GM18873 (cell line): ENCODE measurements around the gene TCF4.

Experiments used
- ATAC-seq: cut with Tn5 transposase; IDR thresholded peaks from one replicate; pipeline ENCODE4 v1.9.1; 2021; ENCODE audit warnings: mild to moderate bottlenecking, moderate library complexity, moderate number of reproducible peaks; ENCODE audit not compliant: unreplicated experiment, low FRiP score

TCF4 gene

DNA sequence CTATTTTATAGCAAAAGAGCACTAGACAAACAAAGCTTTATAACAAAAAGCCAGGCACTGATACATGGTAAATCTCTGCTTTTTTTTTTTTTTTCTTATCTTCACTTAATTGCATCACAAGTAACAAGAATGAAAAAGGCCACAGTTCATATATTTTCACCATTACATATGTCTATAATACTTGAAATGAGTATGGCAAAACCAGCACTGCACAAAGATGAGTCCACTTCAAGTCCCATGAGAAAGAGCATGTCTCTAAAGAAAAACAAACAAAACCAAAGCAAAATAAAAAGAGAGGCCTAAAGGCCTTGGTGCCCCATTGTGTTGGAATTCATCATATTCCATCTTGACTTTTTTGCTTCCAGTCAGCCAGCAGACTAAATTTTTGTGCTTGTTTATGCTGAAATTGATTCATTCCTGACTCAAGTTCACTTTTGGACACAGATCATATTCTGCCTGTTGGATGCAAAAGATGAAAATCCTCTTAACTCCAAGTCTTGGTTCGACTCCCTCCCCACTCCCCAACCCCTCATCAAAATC is 363.8 kb downstream of the TCF4 start:
- ATAC-seq = no peak

DNA sequence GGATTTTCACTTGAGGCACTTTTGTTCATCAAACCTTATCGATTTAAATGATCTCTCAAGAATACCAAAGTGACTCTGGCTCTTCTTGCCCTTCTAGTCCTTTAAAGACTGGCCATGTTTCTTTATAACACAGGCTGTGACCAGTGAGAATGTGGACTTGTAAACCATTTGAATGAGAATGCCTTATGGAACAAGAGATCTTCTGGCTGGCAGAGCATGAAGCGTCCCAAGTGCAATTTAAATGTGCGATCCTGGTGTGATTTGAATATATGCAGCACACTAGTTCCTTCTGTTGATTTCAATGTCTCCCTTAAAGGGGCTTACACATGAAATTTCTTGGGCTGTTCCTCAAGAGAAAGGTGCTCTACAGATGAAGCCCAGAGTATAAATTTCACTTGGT is 366.4 kb downstream of the TCF4 start:
- ATAC-seq = no peak

DNA sequence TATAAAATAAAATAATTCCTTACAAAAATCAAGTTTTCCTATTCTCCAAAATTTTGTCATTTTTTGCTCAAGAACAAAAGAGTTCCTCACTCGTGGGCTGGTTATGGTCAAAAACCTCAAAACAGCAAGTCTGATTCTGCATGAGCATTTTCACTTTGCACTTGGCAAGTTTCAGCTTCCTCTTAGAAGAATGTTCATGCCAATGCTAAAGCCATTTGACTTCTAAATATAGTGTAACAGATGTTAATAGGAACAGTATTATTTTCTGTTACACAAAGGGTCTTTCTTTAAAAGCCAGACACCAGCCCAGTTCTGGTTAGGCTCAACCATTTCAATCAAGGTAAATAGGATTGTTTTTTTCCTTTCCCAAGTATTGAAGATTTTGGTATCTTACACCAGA is 367.5 kb downstream of the TCF4 start:
- peak; percentile 77 for ATAC-seq

DNA sequence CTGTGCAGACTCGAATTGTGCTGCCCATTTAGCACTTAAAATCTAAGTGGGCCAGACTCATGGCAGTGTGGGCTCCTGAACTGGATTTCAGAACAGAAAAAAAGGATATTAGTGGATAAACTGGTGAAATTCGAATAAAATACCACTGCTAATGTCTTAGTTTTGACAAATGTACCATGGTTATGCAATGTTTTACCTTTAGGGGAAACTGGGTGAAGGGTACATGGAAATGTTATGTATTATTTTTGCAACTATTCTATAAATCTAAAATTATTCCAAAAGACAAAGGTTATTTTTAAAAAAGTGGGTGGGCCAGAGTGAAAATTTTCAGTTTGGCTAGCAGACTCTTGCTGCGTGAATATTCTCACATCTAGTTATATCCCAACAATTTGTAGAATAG is 368.2 kb downstream of the TCF4 start:
- no peak for ATAC-seq

DNA sequence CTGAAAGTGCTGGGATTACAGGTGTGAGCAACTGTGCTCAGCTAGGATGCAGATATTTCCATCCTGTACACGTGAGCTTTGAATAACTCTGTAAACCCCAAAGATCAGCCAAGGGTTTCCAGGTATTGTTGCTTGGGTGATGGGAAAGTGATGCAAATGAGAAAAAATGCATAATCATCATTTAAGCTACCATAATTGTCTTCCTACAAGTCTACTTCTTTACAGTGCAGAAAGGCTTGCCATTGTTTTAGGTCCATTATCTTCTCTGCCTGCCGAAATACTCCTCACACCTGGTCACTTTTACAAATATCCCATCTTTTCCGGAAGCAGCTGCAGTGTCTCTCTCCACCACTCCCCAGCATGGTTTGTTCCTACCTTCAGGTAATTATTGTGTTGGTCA is 368.9 kb downstream of the TCF4 start:
- no peak for ATAC-seq

DNA sequence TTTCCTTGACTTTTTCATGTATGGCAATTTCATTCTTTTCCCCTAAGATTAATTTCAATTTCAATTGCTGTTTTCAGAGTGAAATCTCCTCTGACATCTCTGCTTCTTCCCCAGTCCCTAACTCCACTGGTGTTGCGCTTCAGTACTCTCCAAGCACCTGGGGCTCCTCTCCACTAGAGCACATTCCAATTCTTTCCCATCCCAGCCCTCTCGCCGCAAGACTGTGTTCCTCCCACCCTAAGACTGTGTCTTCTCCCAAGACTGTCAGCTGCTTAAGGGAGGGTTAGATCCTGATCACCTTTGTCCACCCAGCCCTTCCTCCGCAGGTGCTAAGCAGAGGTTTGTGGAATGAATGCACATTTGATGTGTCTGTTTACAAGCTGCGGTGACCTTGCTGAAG is 373.0 kb downstream of the TCF4 start:
- ATAC-seq = no peak

DNA sequence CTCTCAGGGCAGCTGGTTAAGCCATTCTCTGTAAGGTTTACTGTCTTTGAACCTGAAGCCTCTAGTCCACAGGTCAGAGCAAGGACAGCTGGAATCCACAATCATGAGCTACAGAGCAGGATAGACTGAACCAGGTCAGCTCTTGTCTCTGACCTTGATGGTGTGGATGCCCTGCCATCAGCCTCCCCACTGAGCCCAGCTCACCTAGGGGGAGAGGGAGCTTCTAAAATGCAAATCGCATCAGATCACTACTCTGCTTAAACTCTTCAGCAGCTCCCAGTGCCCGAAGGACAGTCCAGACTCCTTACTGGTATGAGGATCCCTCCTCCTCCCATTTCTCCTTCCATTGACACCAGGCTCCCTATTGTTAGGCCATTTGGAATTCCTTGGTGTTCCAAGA is 373.5 kb downstream of the TCF4 start:
- no peak for ATAC-seq

DNA sequence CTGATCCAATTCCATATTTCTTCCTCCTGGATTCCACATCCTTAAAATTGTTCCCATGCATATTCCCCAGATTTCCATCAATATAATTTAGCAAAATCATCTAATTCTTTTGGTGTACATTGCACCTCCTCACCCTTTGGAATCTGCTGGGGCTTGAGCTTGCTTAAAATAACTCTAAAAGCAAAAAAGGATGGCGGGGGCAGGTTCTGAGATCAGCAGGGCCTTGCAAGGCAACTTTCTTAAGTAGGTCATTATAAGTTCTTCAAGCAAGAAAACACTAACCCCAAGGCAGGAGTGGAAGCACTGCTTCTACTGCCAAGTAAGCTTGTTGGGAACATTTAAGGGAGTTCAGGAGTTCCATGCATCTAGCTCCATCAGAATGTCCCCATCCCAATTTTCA is 374.4 kb downstream of the TCF4 start:
- ATAC-seq = no peak

DNA sequence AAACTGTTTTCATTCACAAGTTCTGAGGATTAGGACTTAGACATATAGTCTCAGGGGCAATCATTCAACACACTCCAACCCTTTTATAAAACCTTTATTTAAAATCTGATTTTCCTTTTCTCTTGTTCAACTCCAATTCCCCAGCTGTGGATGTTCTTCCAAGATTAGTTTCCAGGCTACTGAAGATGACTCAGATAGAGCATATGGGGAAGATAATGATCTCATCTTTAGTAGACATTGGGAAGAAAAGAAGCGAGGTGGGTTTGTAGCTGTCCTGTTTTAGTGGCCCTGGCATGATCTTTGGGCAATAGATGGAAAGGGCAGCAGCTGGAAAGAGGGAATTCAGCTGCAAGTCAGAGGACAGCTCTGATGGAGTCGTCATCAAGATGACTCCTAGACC is 381.1 kb downstream of the TCF4 start:
- no peak for ATAC-seq

DNA sequence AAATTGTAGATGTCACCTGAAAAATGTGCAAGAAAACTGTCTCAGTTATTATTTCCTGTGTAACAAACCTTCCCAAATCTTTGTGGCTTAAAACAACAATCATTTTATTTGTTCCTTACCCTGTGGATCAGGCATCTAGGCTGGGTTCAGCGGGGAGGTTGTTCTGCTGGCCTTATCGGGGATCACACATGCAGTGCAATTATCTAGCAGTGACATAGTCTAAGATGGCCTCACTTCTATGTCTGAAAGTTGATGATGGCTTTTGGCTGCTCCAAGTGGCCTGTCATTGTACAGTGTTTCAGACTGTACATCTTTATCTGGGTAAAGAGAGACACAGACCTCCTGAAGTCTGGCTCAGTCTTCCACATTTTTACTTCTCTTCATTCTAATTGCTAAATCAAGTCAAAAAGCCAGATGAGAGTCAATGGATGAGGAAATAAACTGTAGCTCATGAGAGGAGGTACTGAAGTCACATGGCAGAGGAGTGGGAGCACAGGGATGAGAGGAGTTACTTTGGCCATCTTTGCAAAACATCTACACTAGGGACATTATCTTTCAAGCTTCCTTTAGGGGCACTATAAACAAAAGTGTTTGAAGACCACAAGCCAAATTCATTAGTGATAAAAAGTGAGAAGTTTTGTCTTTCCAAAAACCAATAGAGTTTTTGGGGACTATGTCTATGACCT is 385.6 kb downstream of the TCF4 start:
- ATAC-seq = no peak

DNA sequence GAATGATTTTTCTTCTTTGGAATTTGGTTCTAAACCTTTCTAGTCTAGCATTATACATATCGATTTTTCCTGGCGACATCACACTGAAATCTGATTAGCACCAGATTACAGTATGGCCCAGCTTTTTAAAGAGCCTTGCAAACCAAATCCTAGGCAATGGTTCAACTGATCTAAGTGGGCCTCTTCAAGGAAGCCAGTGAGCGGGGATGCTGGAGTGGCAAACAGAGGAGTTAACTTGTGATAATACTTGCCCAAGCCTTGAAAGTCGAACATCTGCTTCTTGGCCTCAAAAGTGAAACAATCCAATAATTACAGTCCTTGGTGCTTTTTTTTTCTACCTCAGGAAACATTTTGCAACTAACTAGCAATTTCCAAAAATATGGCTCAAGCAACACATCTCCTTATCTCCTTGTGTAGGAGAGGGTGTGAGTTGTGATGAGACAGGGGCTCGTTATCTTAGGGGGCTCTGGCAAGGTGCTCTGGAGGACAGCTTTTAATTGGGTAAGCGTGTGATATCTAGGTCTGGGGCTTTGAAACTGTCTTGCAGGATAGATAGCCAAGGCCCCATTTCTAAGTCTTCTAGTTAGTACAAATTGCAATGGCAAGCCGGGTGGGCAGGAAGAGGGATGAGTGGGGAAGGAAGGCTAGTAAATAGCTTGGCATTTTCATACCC is 388.6 kb downstream of the TCF4 start:
- ATAC-seq = no peak

DNA sequence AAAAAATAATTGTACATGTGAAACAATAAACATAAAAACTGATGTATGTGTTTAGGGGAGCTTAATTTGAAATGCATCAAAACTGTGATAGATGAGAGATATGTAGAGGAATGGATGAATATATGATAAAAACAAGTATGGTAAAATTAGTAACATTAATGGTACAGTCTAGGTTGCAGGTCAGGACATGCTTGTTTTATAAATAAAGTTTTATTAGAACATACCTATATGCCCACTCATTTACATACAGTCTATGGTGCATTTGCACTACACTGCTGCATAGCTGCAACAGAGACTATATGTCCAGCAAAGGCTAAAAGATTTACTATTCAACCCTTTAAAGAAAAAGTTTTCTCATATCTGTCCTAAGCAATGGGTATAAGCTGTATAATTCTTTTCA is 392.1 kb downstream of the TCF4 start:
- no peak for ATAC-seq

DNA sequence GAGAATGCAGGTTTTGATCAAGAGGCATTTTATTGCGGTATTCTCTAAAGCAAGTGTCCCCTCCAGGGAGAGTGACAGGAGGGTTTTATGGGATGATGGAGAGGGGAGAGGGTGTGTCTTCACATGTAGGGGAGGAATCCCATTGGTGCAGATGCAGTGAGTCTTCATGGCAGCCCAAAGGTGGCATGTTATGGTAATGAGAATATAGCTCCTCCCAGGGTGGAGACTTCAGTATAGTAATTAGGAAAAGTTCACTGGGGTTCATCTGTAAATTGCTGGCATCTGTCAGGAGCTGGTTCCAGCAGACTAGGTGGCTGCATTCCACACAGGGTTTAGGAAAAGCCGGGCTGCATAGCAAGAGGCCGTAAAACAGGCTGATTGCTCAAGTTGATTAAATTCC is 398.0 kb downstream of the TCF4 start:
- no peak for ATAC-seq

DNA sequence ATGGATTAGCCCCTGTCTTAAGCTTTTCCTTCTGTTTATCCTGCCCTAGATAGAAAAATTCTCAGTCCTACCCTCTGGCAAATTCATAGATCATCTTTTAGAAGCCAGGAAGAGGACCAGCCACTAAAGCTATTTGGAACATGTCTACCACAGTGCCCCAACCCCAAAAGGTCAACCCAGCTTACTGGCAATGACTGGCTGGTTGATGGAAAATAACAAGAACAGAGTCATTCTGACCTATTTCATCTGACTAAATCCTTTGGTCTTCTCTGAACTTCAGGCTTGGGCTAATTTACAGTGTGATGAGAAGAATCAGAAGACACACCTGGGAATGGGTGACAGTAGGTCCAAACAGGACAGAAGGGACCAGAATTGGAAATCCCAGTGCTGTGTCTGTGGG is 401.4 kb downstream of the TCF4 start:
- no peak for ATAC-seq

DNA sequence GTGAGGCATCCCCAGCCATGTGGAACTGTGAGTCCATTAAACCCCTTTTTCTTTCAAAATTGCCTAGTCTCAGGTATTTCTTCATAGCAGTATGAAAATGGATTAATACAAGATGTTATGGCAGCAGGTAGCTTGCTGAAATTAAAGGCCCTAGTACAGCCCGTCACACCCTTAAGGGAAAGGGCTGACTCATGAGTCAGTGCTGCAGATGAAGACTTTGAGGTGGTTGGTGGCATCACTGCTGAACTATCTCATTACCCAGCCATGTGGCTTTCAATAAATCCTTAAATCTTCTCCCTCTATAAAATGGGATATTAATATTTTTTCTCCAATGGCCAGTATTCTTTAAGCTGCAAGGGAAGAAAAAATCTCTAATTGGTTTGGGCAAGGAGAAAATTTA is 402.6 kb downstream of the TCF4 start:
- no peak for ATAC-seq

DNA sequence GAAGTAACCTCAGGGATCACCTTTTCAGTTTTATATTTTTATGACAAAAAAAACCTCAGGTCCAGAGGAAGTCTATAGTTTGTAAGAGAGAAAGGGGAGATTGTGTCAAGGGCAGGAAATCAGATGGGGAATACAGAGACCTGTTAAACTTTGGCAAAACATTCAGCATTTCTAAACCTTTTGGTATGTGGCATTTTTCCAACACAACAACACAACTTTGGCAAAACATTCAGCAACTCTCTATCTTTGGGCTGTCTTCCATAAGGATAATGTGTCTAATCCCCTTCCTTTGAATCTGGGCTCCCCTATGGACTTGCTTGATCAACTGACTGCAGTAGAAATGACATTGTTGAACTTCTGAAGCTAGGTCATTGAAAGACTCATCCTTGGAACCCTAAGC is 408.2 kb downstream of the TCF4 start:
- ATAC-seq = no peak

DNA sequence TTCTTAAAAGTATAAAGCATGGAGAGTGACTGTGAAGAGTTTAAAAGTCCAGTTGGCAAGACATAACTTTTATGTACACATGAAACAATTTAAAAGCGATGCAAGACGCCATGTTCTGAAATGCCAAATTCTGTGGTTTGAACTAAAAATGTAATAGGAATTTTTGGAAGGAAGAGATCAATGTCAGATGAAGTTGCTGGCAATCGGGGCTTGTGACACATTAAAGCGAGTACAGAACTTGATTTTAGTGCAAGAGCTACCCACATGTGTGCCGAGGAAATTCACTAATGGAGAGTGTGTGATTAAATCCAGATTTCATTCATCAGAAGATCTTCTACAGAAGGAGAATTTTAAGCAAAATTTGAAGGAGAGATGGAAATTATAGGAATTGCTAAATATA is 408.6 kb downstream of the TCF4 start:
- no peak for ATAC-seq

DNA sequence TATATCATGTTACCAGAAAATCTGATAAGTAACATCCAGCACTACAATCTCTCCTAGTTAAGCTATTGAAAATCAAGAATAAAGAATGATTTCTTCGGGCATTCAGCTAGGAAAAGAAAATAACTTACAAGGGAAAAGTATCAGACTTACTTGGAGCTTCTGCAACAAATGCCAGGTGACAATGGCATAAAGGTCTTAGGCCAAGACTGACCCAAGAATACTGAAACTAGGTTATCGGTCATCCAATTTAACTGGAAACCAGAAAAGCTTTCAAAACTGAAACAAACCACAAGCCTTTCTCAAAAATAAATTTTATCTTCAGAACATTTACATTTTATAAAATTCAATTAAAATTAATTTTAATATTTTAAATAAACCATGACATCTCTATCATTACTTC is 414.7 kb downstream of the TCF4 start:
- ATAC-seq = no peak
